ENCODE measurements around the gene FZD7. TPM values are rescaled to one million over a fixed set of nuclear protein-coding genes. Genes with fewer than 3 reads are reported as not detected.

The FZD7 gene
- total and polyA plus RNA-seq, 10 of the 15 experiments (the other 5 are each of a cell fraction or from before 2014, with no cell fraction given): 0.24 to 2.4 (median 0.75) TPM

- DNase-seq (ENCODE audit: low read depth, low spot score): no peak
- H3K27me3 ChIP-seq (replicated peaks in 1 of 2; ENCODE audit: control insufficient read depth in 2 of 2, insufficient read depth in 2 of 2, low read length in 1 of 2): no peaks in the 10 kb centered on the region; a peak in 1 of 4 replicates
- no peaks in the 10 kb centered on the region for H3K4me1 ChIP-seq (ENCODE audit: control insufficient read depth, insufficient read depth, low read length)
- intact Hi-C loops (cut with micrococcal nuclease; ENCODE audit: unreplicated experiment): no loop called here
- in situ Hi-C loops (cut with MboI): no loop called here
- no peak overlapping the region for H3K9ac ChIP-seq (ENCODE audit: control insufficient read depth, insufficient read depth, low read length)
- no peaks in the 10 kb centered on the region for H3K79me2 ChIP-seq (ENCODE audit: control insufficient read depth, insufficient read depth, low read length)
- H2AFZ ChIP-seq (ENCODE audit: control insufficient read depth, low read depth, low read length): no peak overlapping the region
- ChIA-PET POLR2A (interaction anchor here (0.6 to 0.9 kb wide), 6 partner anchors 10 to 1316 kb away, joined by 3 to 5 read pairs (median 3); no protein-coding TSS in a partner anchor), RAD21 (ENCODE audit: unreplicated experiment) (interaction anchor here (0.5 to 2.3 kb wide), 2 partner anchors 38 to 328 kb away, joined by 3 to 5 read pairs; no protein-coding TSS in a partner anchor), CTCF (interaction anchor here (1.1 to 1.8 kb wide), 3 partner anchors 14 to 158 kb away, joined by 3 to 11 read pairs (median 4); no protein-coding TSS in a partner anchor), SMC1A (ENCODE audit: uncharacterized antibody, unreplicated experiment) (interaction anchor here (0.8 to 3.7 kb wide), 6 partner anchors 10 to 158 kb away, joined by 3 to 18 read pairs (median 4); no protein-coding TSS in a partner anchor)
- BruUV-seq (replicated peaks): no TSS peak
- no peak overlapping the region for H3K27ac ChIP-seq (ENCODE audit: control insufficient read depth, insufficient read depth)
- H3K4me2 ChIP-seq (ENCODE audit: control insufficient read depth, insufficient read depth): no peak overlapping the region
- FAIRE-seq: no peak
- no peaks in the 10 kb centered on the region; the same call in 2 of the 3 replicates for H3K9me3 ChIP-seq (replicated peaks; ENCODE audit: control insufficient read depth, insufficient read depth, low read length)
- no peak for ATAC-seq
- WGBS (ENCODE audit: insufficient coverage, insufficient replicate concordance, low lambda C conversion rate, missing lambda C conversion rate): 0% methylated on average over 2 of the region's 2 CpGs
- H4K20me1 ChIP-seq (ENCODE audit: control insufficient read depth, insufficient read depth): no peaks in the 10 kb centered on the region
- H3K36me3 ChIP-seq (ENCODE audit: control insufficient read depth in 2 of 2, insufficient read depth in 2 of 2, low read length in 1 of 2): no peaks in the 10 kb centered on the region
- H3K4me3 ChIP-seq: no peak overlapping the region
- TF ChIP-seq EZH2 (IDR thresholded peaks at IDR 0.05; ENCODE audit: borderline replicate concordance, control insufficient read depth, low read depth, low read length) (no peak), IRF4 (IDR thresholded peaks at IDR 0.05; ENCODE audit: low read depth, low read length) (no peak), HCFC1 (IDR thresholded peaks at IDR 0.05; ENCODE audit: low read length) (no peak), IKZF1 (conservative IDR thresholded peaks at IDR 0.05) (no peak), POLR2AphosphoS2 (IDR thresholded peaks at IDR 0.05; ENCODE audit: low read depth, low read length) (no peak), HDAC6 (IDR thresholded peaks at IDR 0.05; ENCODE audit: unreplicated experiment) (no peak), ZNF207 (IDR thresholded peaks at IDR 0.05; ENCODE audit: borderline replicate concordance) (no peak), MXI1 (IDR thresholded peaks at IDR 0.05; ENCODE audit: low read depth, low read length) (no peak), SMARCA5 (IDR thresholded peaks at IDR 0.05) (no peak), SMAD5 (IDR thresholded peaks at IDR 0.05; ENCODE audit: low read depth) (no peak)
These were observed 14.7 kb upstream of the FZD7 start for GRCh38 chr2:202018950-202019349.

Measured in GM12878 (cell line).